Caco-2 (cell line): Measurements from ENCODE around the gene DCDC2B. TPM values are rescaled to one million over a fixed set of nuclear protein-coding genes. Genes with fewer than 3 reads are reported as not detected.

Source experiments
- BruUV-seq: library from RNA; stranded (reverse); fragments of 400-500 nt; replicated peaks from 2 replicates; lab custom pipeline; 2021; lab: Mats Ljungman, UMichigan
- CTCF ChIA-PET: fragments of 300-600 bp; sonication (Branson Sonifier 250); formaldehyde crosslinking; loops from one replicate; lab custom pipeline; 2022; ENCODE audit warnings: antibody characterized with exemption; lab: Charles Lee
- POLR2A ChIA-PET: fragments of 300-600 bp; sonication (Branson Sonifier 250); formaldehyde crosslinking; loops from one replicate; lab custom pipeline; 2022; ENCODE audit warnings: antibody characterized with exemption; lab: Charles Lee
- DNase-seq, 2 experiments: peaks; one replicate each; pipeline versions ENCODE4 v3.0.0 to v3.0.0-alpha.2; 2020 to 2022
- H3K27me3 ChIP-seq: replicated peaks from 2 replicates; pipeline ENCODE4 v1.6.0; 2011; ENCODE audit warnings: low read length; ENCODE audit not compliant: control insufficient read depth, insufficient read depth
- H3K36me3 ChIP-seq: 2 replicates; pipeline ENCODE4 v1.5.1; 2011; ENCODE audit warnings: low read length; ENCODE audit not compliant: control insufficient read depth, insufficient read depth
- H3K4me1 ChIP-seq: fragments of 250-450 bp; sonication (Bioruptor Pico); 2 replicates; pipeline ENCODE4 v1.5.1; 2020; ENCODE audit warnings: mild to moderate bottlenecking
- H3K4me3 ChIP-seq: 2 replicates; pipeline ENCODE4 v1.5.1; 2011; ENCODE audit warnings: low read depth, mild to moderate bottlenecking, control low read depth, low read length
- H3K9me3 ChIP-seq: fragments of 250-450 bp; sonication (Bioruptor Pico); 2 replicates; pipeline ENCODE4 v1.5.1; 2020; ENCODE audit warnings: mild to moderate bottlenecking, moderate library complexity
- H3K27ac Mint-ChIP-seq: one replicate; pipeline ENCODE4 v1.8.0; 2022; ENCODE audit warnings: mixed read lengths; ENCODE audit not compliant: unreplicated experiment
- H3K27me3 Mint-ChIP-seq: one replicate; pipeline ENCODE4 v1.8.0; 2022; ENCODE audit warnings: mixed read lengths; ENCODE audit not compliant: insufficient read depth, unreplicated experiment
- H3K36me3 Mint-ChIP-seq: one replicate; pipeline ENCODE4 v1.8.0; 2022; ENCODE audit warnings: mild to moderate bottlenecking, mixed read lengths; ENCODE audit not compliant: insufficient read depth, unreplicated experiment
- H3K4me1 Mint-ChIP-seq: one replicate; pipeline ENCODE4 v1.8.0; 2022; ENCODE audit warnings: low read depth, mixed read lengths; ENCODE audit not compliant: unreplicated experiment
- H3K4me3 Mint-ChIP-seq: one replicate; pipeline ENCODE4 v1.8.0; 2022; ENCODE audit warnings: mild to moderate bottlenecking, moderate library complexity, mixed read lengths; ENCODE audit not compliant: unreplicated experiment
- H3K9me3 Mint-ChIP-seq: one replicate; pipeline ENCODE4 v1.8.0; 2022; ENCODE audit warnings: mixed read lengths; ENCODE audit not compliant: unreplicated experiment
- intact Hi-C: fragments of 100-400 bp; cut with micrococcal nuclease; formaldehyde crosslinking; loops from one replicate; pipeline ENCODE4 v1.10.0; 2022; ENCODE audit not compliant: unreplicated experiment
- total RNA-seq: library from RNA; stranded (reverse); gene quantifications from 2 replicates; pipeline ENCODE4 v1.2.3, GENCODE V29; 2022
- TF ChIP-seq, protein P1 (sequence below), 2 experiments: fragments of 200-600 bp in 1 of 2; IDR thresholded peaks; 1 replicate in 1 of 2; 2 replicates in 1 of 2; pipeline versions ENCODE4 v1.5.1 to v1.8.0; 2011 to 2022; ENCODE audit warnings: antibody characterized with exemption in 1 of 2, control low read depth in 1 of 2, inconsistent platforms in 1 of 2, low read depth in 1 of 2, low read length in 1 of 2, mild to moderate bottlenecking in 1 of 2, moderate library complexity in 1 of 2; ENCODE audit not compliant: insufficient read depth in 1 of 2, severe bottlenecking in 1 of 2, unreplicated experiment in 1 of 2

The DCDC2B gene
- total RNA-seq, 1 experiment from 2014 or later: not detected

DNA sequence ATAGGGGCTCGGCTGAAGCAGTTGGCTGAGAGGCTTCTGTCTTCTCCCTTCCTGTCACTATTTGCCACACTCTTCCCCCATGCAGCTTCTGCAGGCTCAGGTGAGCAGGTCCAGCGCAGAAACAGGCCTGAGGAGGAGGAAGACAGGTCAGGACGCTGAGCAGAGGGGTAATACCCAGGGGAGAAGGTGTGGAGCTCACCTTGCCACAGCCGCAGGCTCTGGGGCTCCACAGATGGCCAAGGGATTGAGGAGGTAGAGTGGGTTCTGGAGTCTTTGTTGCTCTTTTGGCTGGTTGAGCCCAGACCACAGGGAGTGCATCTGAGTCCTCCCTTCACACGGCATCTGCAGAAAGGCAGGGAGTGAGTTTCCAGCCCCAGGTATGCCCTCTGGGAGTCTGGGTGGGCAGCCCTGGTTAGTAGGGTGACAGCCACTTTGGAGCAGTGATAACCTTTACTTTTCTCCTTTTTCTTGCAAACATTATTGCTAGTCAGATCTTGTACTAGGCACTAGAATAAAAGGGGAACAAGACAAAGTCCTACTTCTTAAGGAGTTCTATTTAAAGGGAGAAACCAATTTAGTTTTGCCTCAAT, 23.0 kb downstream of the DCDC2B start:
- Mint-ChIP-seq H3K36me3 (peaks cover 29% of the 10 kb centered on the region), H3K9me3 (no peaks in the 10 kb centered on the region), H3K4me3 (no peak overlapping the region), H3K4me1 (no peaks in the 10 kb centered on the region), H3K27ac (no peak overlapping the region), H3K27me3 (no peaks in the 10 kb centered on the region)
- Histone ChIP-seq H3K4me1 (no peaks in the 10 kb centered on the region), H3K36me3 (peaks cover 1% of the 10 kb centered on the region; the same call in 1 of the 2 replicates), H3K27me3 (no peaks in the 10 kb centered on the region), H3K9me3 (no peaks in the 10 kb centered on the region), H3K4me3 (no peak overlapping the region)
- ChIA-PET POLR2A (no interaction called here), CTCF (interaction anchor here (0.5 kb wide), 2 partner anchors 26 to 78 kb away, joined by 3 to 4 read pairs; no protein-coding TSS in a partner anchor)
- no peak for DNase-seq
- BruUV-seq: no TSS peak
- intact Hi-C loops: no loop called here
- TF ChIP-seq, protein P1, sequence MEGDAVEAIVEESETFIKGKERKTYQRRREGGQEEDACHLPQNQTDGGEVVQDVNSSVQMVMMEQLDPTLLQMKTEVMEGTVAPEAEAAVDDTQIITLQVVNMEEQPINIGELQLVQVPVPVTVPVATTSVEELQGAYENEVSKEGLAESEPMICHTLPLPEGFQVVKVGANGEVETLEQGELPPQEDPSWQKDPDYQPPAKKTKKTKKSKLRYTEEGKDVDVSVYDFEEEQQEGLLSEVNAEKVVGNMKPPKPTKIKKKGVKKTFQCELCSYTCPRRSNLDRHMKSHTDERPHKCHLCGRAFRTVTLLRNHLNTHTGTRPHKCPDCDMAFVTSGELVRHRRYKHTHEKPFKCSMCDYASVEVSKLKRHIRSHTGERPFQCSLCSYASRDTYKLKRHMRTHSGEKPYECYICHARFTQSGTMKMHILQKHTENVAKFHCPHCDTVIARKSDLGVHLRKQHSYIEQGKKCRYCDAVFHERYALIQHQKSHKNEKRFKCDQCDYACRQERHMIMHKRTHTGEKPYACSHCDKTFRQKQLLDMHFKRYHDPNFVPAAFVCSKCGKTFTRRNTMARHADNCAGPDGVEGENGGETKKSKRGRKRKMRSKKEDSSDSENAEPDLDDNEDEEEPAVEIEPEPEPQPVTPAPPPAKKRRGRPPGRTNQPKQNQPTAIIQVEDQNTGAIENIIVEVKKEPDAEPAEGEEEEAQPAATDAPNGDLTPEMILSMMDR (IDR thresholded peaks at IDR 0.05; ENCODE audit: insufficient read depth in 1 of 2, low read depth in 1 of 2, low read length in 1 of 2, severe bottlenecking in 1 of 2, unreplicated experiment in 1 of 2): no peak

DNA sequence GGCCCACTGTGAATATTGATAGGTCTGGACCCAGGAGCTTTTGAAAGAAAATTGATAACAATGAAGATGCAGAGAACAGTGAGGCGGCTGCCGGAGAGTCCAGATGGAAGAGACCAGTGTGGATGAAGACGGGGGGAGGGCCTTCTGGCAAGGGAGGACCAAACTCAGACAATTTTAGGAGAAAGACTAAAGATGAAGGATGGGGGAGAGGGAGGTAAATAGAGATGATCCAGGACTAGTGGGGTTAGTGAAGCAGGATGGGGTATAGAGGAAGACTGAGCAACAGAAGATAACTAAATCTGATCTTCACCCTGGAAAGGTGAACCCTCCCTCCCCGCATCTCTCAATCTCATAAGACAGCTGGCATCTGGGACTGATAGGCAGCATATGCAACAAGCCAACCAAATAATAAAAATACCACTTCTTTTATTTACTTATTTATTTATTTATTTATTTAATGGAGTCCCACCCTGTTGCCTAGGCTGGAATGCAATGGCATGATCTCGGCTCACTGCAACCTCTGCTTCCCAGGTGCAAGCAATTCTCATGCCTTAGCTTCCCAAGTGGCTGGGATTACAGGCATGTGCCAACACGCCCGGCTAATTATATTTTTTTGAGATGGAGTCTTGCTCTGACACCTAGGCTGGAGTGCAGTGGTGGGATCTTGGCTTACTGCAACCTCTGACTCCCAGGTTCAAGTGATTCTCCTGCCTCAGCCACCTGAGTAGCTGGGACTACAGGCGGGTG, 23.8 kb downstream of the DCDC2B start:
- BruUV-seq: no TSS peak
- Mint-ChIP-seq H3K4me1 (no peaks in the 10 kb centered on the region), H3K27me3 (no peaks in the 10 kb centered on the region), H3K9me3 (no peaks in the 10 kb centered on the region), H3K27ac (no peak overlapping the region), H3K36me3 (peaks cover 23% of the 10 kb centered on the region), H3K4me3 (no peak overlapping the region)
- H3K9me3 ChIP-seq: no peaks in the 10 kb centered on the region
- no peaks in the 10 kb centered on the region for H3K4me1 ChIP-seq
- intact Hi-C loops: no loop called here
- ChIA-PET CTCF (no interaction called here), POLR2A (interaction anchor here (0.6 kb wide), 1 partner anchor 79 kb away, joined by 5 read pairs; no protein-coding TSS in a partner anchor)
- no peak overlapping the region for H3K4me3 ChIP-seq
- no peaks in the 10 kb centered on the region for H3K27me3 ChIP-seq
- no peak for DNase-seq
- H3K36me3 ChIP-seq: peaks cover 1% of the 10 kb centered on the region; the same call in 1 of the 2 replicates
- TF ChIP-seq, protein P1 (IDR thresholded peaks at IDR 0.05; ENCODE audit: insufficient read depth in 1 of 2, low read depth in 1 of 2, low read length in 1 of 2, severe bottlenecking in 1 of 2, unreplicated experiment in 1 of 2): no peak

DNA sequence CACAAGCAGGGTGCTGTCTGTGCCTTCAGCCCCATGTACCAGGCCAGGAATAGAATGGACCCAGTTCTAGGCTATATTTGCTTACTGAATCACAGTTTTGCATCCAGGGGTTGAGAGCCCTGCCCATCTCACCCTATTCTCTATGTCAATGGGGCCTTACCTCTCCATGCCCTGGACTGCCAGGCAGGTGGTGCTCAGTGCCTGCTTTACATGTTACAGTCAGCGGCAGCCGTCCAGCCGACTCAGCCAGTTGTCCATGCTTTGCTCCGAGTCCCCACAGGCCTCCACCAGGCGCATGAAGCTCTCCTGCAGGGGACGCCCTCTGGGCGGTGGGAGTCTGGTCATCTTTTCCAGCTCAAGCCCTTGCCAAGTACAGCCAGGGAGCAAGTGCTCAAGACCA, 25.9 kb downstream of the DCDC2B start:
- Mint-ChIP-seq H3K4me1 (no peaks in the 10 kb centered on the region), H3K27me3 (no peaks in the 10 kb centered on the region), H3K27ac (no peak overlapping the region), H3K4me3 (no peak overlapping the region), H3K9me3 (no peaks in the 10 kb centered on the region), H3K36me3 (peaks cover 8% of the 10 kb centered on the region)
- no peak for DNase-seq
- no peaks in the 10 kb centered on the region for H3K36me3 ChIP-seq
- no peaks in the 10 kb centered on the region for H3K9me3 ChIP-seq
- ChIA-PET CTCF (no interaction called here), POLR2A (interaction anchor here (1.1 kb wide), 1 partner anchor 101 kb away, joined by 3 read pairs; the partner anchor contains the start of gene MARCKSL1)
- intact Hi-C loops: no loop called here
- H3K27me3 ChIP-seq: no peaks in the 10 kb centered on the region
- no peaks in the 10 kb centered on the region for H3K4me1 ChIP-seq
- no peak overlapping the region for H3K4me3 ChIP-seq
- TF ChIP-seq, protein P1 (IDR thresholded peaks at IDR 0.05; ENCODE audit: insufficient read depth in 1 of 2, low read depth in 1 of 2, low read length in 1 of 2, severe bottlenecking in 1 of 2, unreplicated experiment in 1 of 2): no peak
- no TSS peak for BruUV-seq
